Body of pancreas (tissue), 4 donors: ENCODE data around the gene LAMC2. TPM values are rescaled to one million over a fixed set of nuclear protein-coding genes. Genes with fewer than 3 reads are reported as not detected.

Experiments used
- ATAC-seq: fragments of 150-250 bp; one replicate; pipeline ENCODE4 v1.9.1; 2016
- DNase-seq, 4 donors: peaks; one replicate each; pipeline ENCODE4 v3.0.0-alpha.2; 2019
- H3K27ac ChIP-seq, 4 donors: fragments of 200-600 bp; sonication (generic); 1 replicate in 3 of 4; 2 replicates in 1 of 4; pipeline versions ENCODE4 v1.5.1 to v1.6.1; 2016 to 2019; ENCODE audit warnings: mild to moderate bottlenecking in 1 of 4, mixed read lengths in 1 of 4, moderate library complexity in 1 of 4
- H3K27me3 ChIP-seq, 2 donors: fragments of 200-600 bp; sonication (generic); one replicate each; pipeline ENCODE4 v1.6.0; 2016; ENCODE audit warnings: mild to moderate bottlenecking in 1 of 2
- H3K36me3 ChIP-seq, 2 donors: fragments of 200-600 bp; sonication (generic); replicated peaks in 1 of 2; 2 replicates each; pipeline ENCODE4 v1.5.1; 2016; ENCODE audit warnings: low read depth in 2 of 2; ENCODE audit not compliant: insufficient read depth in 1 of 2
- H3K4me1 ChIP-seq: fragments of 200-600 bp; sonication (generic); one replicate; pipeline ENCODE4 v1.6.0; 2016
- H3K4me3 ChIP-seq, 2 donors: fragments of 200-600 bp; sonication (generic); 1 replicate in 1 of 2; 2 replicates in 1 of 2; pipeline ENCODE4 v1.5.1; 2016 to 2019
- H3K9me3 ChIP-seq, 3 donors: fragments of 200-600 bp; sonication (generic); 1 replicate in 2 of 3; 2 replicates in 1 of 3; pipeline ENCODE4 v1.5.1; 2016
- CTCF ChIP-seq, 7 experiments: fragments of 450-650 bp in 4 of 7; fragments of 200-600 bp in 3 of 7; sonication (generic) in 3 of 7; IDR thresholded peaks; one replicate each; pipeline ENCODE4 v1.5.1; 2016 to 2019; ENCODE audit warnings: antibody characterized with exemption in 7 of 7
- POLR2A ChIP-seq, 3 donors: fragments of 450-650 bp; IDR thresholded peaks; one replicate each; pipeline ENCODE4 v1.6.1; 2016; ENCODE audit warnings: antibody characterized with exemption in 3 of 3, mild to moderate bottlenecking in 2 of 3
- WGBS, 2 donors: methylation state at CpG; one replicate each; pipeline ENCODE4 v1.1.5; 2017; 5-methylcytosine and 5-hydroxymethylcytosine counted together
- intact Hi-C: fragments of 100-400 bp; cut with DNase I; formaldehyde crosslinking; loops from one replicate; pipeline ENCODE4 v1.15.1; 2023
- total RNA-seq, 2 donors: library from RNA; depleted of rRNA; stranded (reverse); fragments of >200 nt; gene quantifications; one replicate each; pipeline ENCODE4 v1.1.0, GENCODE V29; 2016

Gene LAMC2
- total RNA-seq, 2 donors from 2014 or later: 3.6 to 6.7 TPM

GRCh38 chr1:183290628-183291027 lies 104.6 kb downstream of the LAMC2 start:
- 88 to 94% methylated on average over 6 of the region's 6 CpGs for WGBS, 2 donors
- Histone ChIP-seq H3K27ac (no peak overlapping the region), H3K9me3 (no peaks in the 10 kb centered on the region), H3K4me3 (no peak overlapping the region), H3K36me3 (no peaks in the 10 kb centered on the region), H3K4me1 (peaks cover 11% of the 10 kb centered on the region), H3K27me3 (no peaks in the 10 kb centered on the region)
- TF ChIP-seq CTCF (IDR thresholded peaks at IDR 0.05) (no peak), POLR2A (IDR thresholded peaks at IDR 0.05) (no peak)
- intact Hi-C loops: no loop called here
- DNase-seq (no peak), ATAC-seq (no peak)

GRCh38 chr1:183291216-183291762 lies 105.2 kb downstream of the LAMC2 start:
- no peak for TF ChIP-seq POLR2A (IDR thresholded peaks at IDR 0.05)
- no peak for TF ChIP-seq CTCF (IDR thresholded peaks at IDR 0.05)
- WGBS, 2 donors: 77 to 78% methylated on average over 5 of the region's 5 CpGs
- intact Hi-C loops: no loop called here

GRCh38 chr1:183291802-183292514 lies 105.9 kb downstream of the LAMC2 start:
- H3K4me1 ChIP-seq: peaks cover 8% of the 10 kb centered on the region
- 76 to 81% methylated on average over 11 of the region's 11 CpGs for WGBS, 2 donors
- TF ChIP-seq CTCF (IDR thresholded peaks at IDR 0.05): no peak
- no peak for TF ChIP-seq POLR2A (IDR thresholded peaks at IDR 0.05)
- ATAC-seq (no peak), DNase-seq (no peak)
- no peak overlapping the region for H3K27ac ChIP-seq
- H3K4me3 ChIP-seq: no peak overlapping the region
- no peaks in the 10 kb centered on the region for H3K27me3 ChIP-seq
- no peaks in the 10 kb centered on the region for H3K9me3 ChIP-seq
- H3K36me3 ChIP-seq: no peaks in the 10 kb centered on the region
- intact Hi-C loops: no loop called here

More at GRCh38 chr1:183291216-183291762, 105.2 kb downstream of the LAMC2 start:
- Histone ChIP-seq H3K36me3 (no peaks in the 10 kb centered on the region), H3K9me3 (no peaks in the 10 kb centered on the region), H3K4me3 (no peak overlapping the region), H3K4me1 (peaks cover 11% of the 10 kb centered on the region), H3K27me3 (no peaks in the 10 kb centered on the region), H3K27ac (no peak overlapping the region)
- ATAC-seq (no peak), DNase-seq (no peak)

- ATAC-seq (no peak), DNase-seq (no peak)
- Histone ChIP-seq H3K9me3 (no peaks in the 10 kb centered on the region), H3K36me3 (no peaks in the 10 kb centered on the region), H3K4me3 (no peak overlapping the region), H3K4me1 (no peaks in the 10 kb centered on the region), H3K27me3 (no peaks in the 10 kb centered on the region), H3K27ac (no peak overlapping the region)
- intact Hi-C loops: no loop called here
- TF ChIP-seq POLR2A (IDR thresholded peaks at IDR 0.05) (no peak), CTCF (IDR thresholded peaks at IDR 0.05) (no peak)
- WGBS, 2 donors: 87 to 92% methylated on average over 9 of the region's 9 CpGs
These were observed 107.2 kb downstream of the LAMC2 start for GRCh38 chr1:183293241-183293640.

GRCh38 chr1:183293876-183294275 lies 107.8 kb downstream of the LAMC2 start:
- 93 to 100% methylated on average over 1 of the region's 1 CpG for WGBS, 2 donors
- no peak for TF ChIP-seq CTCF (IDR thresholded peaks at IDR 0.05)
- ATAC-seq: no peak

More at GRCh38 chr1:183293876-183294275, 107.8 kb downstream of the LAMC2 start:
- Histone ChIP-seq H3K9me3 (no peaks in the 10 kb centered on the region), H3K4me3 (no peak overlapping the region), H3K36me3 (no peaks in the 10 kb centered on the region), H3K4me1 (no peaks in the 10 kb centered on the region), H3K27me3 (no peaks in the 10 kb centered on the region), H3K27ac (no peak overlapping the region)
- intact Hi-C loops: no loop called here
- no peak for DNase-seq
